Measurements from ENCODE around the gene U2AF2.

The U2AF2 gene

GRCh38 chr19:55654868-55655647 is at the start of gene U2AF2:
Gene U2AF2 (plus strand): TSS chr19:55655035. CDS start chr19:55655105, 70 bp downstream.
- DNase-seq (ENCODE audit: low read depth in 2 of 2) = peak; percentile 94 to 98

GRCh38 chr19:55605207-55605636 is 49.6 kb upstream of the U2AF2 start:
- peak; percentile 96 to 97 for DNase-seq (ENCODE audit: low read depth in 2 of 2)

GRCh38 chr19:55605637-55606470 is 49.0 kb upstream of the U2AF2 start, which contains the start of gene ZNF865:
Gene ZNF865 (plus strand): TSS chr19:55605647. CDS start chr19:55613619, 7,972 bp downstream.
- DNase-seq (ENCODE audit: low read depth in 2 of 2) = peak; percentile 29 to 34

GRCh38 chr19:55606471-55606787 is 48.4 kb upstream of the U2AF2 start:
- no peak for DNase-seq (ENCODE audit: low read depth in 2 of 2)

DNA sequence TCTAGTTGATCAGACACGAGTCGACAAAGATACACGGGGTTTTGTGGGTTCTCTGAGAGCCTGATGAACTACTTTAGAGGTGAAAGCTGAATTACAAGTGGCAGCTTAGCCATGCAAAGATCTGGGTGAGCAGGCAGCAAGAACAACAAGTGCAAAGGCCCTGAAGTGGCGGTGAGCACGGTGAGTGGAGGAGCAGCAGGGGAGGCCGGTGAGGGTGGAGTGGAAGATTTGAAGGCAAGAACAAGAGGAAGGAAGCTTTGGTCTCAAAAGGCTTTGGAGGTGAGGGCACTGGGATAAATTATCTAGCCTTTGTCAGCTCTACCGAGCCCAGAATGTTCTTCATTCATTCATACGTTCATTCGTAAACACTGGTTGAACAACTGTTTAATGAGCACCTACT is 48.0 kb upstream of the U2AF2 start:
- DNase-seq (ENCODE audit: low read depth in 2 of 2) = no peak

- DNase-seq (ENCODE audit: low read depth in 2 of 2) = no peak
Measured at GRCh38 chr19:55609326-55609725, 45.5 kb upstream of the U2AF2 start.

GRCh38 chr19:55611300-55611982 is 43.4 kb upstream of the U2AF2 start:
- DNase-seq (ENCODE audit: low read depth in 2 of 2) = no peak

DNA sequence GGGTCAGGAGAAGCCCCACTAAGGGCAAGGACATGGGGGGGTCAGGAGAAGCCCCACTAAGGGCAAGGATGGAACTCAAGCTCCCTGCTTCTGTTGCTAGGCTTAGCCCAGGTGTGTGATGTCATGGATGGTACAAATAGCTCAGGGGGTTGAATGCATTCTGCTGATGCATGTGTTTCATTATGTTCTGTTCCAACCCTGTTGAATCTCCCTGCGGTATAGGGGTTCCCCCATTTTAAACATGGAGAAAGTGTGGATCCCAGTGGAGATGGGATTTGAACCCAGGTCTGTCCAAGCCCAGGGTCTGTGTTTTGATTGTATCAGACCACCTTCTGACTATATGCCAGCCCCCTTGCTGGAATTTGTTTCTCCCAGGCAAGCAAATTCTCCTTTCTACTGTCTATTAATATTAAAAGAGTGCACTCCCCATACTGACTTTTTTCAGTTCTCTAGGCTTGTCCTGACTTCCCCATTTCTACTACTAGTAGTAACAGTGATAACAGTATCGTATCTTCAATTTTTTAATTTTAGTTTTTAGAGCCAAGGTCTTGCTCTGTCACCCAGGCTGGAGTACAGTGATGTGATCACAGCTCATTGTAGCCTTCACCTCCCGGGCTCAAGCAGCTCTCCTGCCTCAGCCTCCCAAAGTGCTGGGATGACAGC is 42.7 kb upstream of the U2AF2 start:
- DNase-seq (ENCODE audit: low read depth in 2 of 2) = no peak

DNA sequence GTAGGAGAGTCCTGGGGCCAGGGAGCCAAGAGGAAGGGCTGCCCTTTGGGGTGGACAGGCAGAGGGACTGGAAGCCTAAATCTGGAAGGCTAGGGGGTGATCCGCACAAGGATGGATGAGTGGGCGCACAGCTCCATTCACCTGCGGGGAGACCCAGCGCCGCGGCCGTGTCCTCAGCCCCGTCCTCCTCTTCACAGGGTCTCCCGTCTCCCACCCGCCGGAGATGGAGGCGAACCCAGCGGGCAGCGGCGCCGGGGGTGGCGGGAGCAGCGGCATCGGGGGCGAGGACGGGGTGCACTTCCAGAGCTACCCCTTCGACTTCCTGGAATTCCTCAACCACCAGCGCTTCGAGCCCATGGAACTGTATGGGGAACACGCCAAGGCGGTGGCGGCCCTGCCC is 41.4 kb upstream of the U2AF2 start:
- no peak for DNase-seq (ENCODE audit: low read depth in 2 of 2)

GRCh38 chr19:55613930-55614710 is 40.7 kb upstream of the U2AF2 start:
- no peak for DNase-seq (ENCODE audit: low read depth in 2 of 2)

- DNase-seq (ENCODE audit: low read depth in 2 of 2) = no peak
Measured at GRCh38 chr19:55614711-55615542, 39.9 kb upstream of the U2AF2 start.

GRCh38 chr19:55615543-55616394 is 39.1 kb upstream of the U2AF2 start:
- DNase-seq (ENCODE audit: low read depth in 2 of 2) = no peak

GRCh38 chr19:55616395-55616875 is 38.4 kb upstream of the U2AF2 start:
- DNase-seq (ENCODE audit: low read depth in 2 of 2) = no peak

DNA sequence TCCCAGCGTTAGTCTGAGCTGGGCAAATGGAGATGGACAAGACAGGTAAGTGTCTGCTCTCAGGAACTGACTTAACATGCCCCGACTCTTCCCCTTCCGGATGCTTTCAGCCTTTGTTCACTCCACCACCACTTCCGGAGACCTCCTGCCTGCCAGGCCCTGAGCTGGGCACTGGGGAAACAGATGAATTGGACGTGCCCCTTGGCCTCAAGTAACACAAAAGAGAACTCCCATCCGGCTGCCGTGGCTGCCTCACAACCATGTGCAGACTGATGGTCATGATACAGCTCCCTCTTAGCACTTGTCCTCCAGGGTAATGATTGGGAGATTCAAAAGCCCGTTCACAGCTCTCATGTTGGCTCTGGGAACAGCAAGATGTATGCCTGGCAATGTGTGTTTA is 37.4 kb upstream of the U2AF2 start:
- DNase-seq (ENCODE audit: low read depth in 2 of 2) = no peak

GRCh38 chr19:55618426-55618825 is 36.4 kb upstream of the U2AF2 start:
- no peak for DNase-seq (ENCODE audit: low read depth in 2 of 2)

- no peak for DNase-seq (ENCODE audit: low read depth in 2 of 2)
Measured at GRCh38 chr19:55619286-55619685, 35.5 kb upstream of the U2AF2 start.

GRCh38 chr19:55620410-55621204 is 34.2 kb upstream of the U2AF2 start:
- DNase-seq (ENCODE audit: low read depth in 2 of 2) = no peak

- no peak for DNase-seq (ENCODE audit: low read depth in 2 of 2)
Measured at GRCh38 chr19:55621205-55621672, 33.6 kb upstream of the U2AF2 start.

Data from stimulated activated CD4-positive, alpha-beta T cell treated with anti-CD3 and anti-CD28 coated beads, Interleukin-1b, Interleukin-23, amount 100 ng/mL, for 1 hour (primary cell).